SIG-M5 treated with dmso at 0.1 percent for 504 hours (cell line): Measurements from ENCODE around the gene CDC20.

Experiments
- DNase-seq: peaks from one replicate; lab custom pipeline; 2025; ENCODE audit not compliant: unreplicated experiment; lab: John Stamatoyannopoulos, UW

CDC20 gene

DNA sequence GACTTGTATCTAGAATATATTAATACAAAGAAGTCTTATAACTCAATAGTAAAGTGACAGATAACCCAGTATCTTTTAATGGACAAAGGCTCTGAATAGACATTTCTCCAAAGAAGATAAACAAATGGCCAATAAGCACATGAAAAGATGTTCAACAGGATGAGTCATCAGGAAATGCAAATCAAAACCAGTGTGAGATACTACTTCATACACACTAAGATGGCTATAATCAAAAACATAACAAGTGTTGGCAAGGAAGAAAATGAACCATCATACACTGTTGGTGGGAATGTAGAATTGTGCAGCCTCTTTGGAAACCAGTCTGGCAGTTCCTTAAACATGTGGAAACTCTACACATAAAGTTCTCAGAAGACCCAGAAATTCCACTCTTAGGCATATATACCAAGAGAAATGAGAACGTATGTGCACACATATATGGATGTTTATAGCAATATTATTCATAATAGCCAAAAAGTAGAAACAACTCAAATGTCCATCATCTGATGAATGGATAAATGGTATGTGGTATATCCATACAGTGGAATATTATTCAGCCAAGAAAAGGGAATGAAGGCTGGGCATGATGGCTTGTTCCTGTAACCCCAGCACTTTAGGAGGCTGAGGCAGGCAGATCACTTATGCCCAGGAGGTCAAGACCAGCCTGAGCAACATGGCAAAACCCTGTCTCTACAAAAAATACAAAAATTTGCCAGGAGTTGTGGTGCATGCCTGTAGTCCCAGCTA, 31.1 kb upstream of the CDC20 start:
- no peak for DNase-seq

DNA sequence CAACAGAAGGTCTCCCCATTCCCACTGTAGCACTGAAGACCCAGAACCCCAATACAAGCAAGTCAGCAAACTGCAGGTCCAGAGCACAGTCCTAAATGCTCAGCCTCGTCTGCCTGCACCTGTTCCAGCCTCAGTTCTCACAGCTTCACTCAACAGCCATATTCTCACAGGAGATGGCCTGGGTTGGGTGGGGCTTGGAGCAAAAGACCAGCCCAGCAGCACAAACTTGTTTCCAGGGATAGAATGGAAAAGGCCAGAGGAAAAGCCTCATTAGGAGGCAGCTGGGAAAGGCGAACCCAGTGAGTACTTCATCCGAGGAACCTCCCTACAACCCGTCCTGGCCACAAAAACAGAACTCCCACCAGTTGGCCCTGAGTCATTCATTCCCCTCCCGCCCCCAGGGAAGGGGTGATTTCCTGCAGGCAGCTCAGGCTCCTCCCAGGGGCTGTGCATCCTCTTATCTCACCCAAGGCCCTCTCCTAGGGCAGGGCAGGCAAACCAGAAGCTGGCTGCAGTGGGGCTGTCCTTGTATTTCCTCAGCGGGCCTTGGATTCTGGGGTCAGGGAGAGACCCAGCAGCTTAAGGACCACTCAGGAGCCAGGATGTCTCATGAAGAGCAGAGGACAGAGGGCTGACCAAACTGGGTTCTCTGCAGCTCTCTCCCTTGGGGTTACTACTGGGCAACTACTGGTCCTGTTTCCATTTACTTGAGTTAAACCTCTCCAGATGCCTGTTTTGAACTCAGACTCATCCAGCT, 28.6 kb upstream of the CDC20 start:
- DNase-seq, result peak; percentile 49

DNA sequence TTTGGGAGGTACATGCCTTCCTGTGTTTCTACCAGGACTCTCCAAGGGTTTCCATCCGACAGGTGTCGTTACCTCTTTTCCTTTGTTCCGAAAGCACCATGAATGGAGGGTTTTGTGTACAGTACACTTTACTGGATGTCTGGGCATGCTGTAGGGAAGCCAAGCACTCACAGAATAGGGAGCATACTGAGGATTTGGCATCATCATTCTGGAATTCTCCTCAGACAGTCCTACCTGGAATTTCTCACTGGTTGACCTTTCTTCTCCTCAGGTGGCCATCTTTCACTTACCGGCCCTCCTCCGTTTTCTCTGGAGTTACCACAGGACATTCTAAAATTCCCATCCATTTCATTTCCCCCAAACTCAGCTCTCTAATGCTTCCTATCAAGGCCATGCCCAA, 27.1 kb upstream of the CDC20 start:
- DNase-seq, result no peak

DNA sequence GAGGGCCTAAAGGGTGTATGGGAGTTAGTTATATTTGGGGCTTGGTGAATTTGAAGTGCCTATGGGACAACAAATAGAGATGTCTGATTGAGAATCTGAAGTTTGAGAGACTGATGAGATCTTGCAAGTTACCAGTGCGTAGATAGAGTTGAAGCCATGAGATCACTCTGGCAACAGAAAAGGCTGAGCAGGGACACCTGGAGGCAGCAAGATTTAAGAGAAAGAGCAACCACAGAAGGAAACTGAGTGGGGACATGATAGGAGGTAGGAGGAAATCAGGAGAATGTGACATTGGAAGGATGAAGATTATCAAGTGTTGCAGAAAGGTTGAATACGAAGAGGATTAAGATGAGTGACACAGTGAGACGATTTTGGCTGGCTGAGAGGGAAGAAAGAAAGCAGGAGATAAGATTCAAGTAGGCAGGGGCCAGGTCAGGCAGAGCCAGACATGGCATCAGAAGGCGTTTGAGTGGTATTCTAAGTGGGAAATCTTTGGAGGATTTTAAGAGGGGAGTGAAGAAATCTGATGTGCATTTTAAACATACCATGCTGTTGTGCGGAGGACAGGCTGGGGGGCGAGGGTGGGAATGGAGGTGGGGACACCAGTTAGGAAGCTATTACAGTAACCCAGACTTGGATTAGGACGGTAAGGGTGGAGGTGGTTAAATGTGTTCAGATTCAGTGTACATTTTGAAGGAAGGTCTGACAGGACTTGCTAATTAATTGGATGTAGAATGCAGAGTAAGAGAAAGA, 24.2 kb upstream of the CDC20 start:
- DNase-seq, result no peak

DNA sequence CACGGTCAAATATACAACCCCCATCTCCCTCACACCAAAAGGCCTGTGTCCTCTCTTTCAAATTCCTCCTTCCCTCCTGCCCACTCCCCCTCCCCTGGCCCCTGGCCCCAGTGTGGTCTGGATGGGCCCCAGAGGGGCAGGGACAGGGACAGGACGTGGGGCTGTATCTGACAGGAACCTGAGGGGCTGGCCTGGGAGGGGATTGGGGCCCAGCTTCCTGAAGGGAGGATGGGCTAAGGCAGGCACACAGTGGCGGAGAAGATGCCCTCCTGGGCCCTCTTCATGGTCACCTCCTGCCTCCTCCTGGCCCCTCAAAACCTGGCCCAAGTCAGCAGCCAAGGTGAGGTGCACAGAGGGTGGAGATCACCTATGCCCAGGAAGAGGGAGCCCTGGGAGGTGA, 21.2 kb upstream of the CDC20 start, which contains the start of gene MPL:
TSS of gene MPL (plus strand) at position 231 of the 400 bp plus-strand sequence. CDS start at position 262, 31 bp downstream.
- no peak for DNase-seq

DNA sequence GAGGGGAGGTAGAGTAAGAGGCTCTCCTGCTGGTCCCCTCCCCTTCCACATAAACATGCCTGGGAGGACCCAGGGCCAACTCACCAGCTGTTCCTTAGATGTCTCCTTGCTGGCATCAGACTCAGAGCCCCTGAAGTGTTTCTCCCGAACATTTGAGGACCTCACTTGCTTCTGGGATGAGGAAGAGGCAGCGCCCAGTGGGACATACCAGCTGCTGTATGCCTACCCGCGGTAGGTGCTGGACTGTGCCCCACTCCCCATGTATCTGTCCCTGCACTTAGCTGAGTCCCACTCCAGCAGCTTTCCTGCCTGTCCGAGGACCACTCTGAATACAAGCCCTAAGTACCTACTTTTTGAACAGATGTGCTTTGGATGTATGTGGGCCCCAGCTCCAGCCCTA, 20.8 kb upstream of the CDC20 start:
- no peak for DNase-seq

DNA sequence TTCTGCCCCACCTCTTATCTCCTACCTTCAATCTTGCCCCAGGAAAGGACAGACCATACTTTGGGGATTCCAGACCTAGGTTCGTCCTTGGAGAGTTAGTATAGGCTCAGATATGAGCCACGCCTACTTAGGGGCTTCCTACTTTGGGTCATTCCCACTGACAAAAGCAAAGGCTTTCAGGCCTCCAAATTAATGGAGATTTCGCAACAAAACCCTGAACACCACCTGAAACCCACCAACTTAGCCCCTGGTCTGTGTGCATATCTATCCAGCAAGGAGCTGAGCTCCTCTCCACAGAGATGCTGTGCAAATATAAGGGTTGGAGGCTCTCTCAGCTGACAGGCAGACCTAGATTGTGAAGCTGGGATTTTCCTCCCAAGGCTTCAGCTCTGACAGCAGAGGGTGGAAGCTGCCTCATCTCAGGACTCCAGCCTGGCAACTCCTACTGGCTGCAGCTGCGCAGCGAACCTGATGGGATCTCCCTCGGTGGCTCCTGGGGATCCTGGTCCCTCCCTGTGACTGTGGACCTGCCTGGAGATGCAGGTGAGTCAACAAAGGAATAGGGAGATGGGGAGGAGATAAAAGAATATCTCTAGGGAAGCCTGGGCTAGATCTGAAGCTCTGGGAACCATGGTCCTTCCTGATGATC, 19.1 kb upstream of the CDC20 start:
- DNase-seq, result no peak

DNA sequence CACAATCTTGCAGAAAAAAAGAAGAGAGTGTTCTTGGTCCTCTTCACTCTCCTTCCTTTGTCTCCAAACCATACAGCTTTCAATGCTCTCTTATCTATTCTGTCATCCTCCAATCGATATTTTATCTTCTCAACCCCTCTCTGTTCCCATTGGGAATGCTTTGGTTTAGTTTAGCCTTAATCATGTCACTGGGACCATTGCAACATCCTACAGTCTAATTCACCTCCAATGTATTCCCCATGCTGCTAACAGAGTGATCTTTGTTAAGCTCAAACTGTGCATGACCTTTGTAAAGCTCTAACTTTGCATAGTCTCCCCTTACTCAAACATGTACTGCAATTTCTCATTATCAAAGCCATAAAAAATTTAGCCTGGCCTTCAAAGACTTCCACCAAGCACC, 18.2 kb upstream of the CDC20 start:
- no peak for DNase-seq

DNA sequence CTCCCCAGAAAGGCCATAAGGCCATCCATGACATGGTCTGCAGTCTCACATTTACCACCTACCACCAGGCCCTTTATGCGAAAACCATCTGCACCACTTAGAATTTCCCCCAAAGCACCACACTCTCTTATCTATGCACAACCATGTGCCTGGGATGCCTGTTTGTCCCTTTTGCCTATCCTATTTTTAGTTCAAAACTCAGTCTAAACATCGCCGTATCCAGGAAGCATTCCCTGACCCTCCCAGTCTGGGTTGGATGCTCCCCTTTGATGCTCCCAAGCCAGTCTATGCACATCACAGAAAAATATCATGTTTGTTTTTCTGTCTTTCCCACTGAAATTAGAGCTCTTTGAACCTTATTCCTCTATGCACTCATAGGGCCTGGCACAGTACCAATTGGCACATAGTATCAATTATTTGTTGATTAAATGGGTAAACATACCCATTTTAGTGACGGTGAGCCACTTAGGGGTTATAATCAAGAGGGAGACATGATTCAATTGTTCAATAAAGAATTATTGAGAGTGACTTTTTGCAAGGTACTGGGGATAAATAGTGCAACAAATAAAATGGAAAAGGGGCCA, 14.4 kb upstream of the CDC20 start:
- DNase-seq, result no peak

DNA sequence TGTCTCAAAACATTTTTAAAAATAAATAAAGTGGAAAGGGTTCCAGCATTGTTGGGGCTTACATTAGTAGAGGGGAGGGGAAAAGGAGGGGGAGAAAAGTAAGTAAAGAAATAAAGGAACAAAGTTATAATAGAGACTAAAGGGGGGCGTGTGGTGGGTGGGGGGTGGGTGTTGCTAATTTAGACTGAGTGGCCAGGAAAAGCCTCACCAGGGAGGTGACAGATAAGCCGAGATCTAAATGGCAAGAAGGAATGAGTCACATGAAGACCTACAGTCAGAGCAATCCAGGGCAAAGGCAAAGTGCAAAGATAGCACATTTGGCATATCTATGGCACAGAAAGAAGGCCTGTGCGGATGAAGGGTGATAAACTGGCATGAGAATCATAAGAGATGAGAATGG, 13.7 kb upstream of the CDC20 start:
- no peak for DNase-seq

DNA sequence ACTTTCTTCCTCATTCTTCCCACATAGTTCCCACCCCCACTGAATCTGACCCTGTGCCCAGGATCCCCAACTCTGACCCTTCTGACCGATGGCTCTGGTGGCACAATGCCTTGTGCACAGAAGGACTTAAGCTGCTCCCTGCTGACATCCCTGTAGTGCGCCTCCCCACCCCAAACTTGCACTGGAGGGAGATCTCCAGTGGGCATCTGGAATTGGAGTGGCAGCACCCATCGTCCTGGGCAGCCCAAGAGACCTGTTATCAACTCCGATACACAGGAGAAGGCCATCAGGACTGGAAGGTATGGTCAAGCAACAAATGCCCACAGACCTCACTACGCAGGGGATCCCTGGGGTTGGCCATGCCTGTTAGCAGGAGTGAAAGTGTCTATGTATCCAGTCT, 12.1 kb upstream of the CDC20 start:
- no peak for DNase-seq

DNA sequence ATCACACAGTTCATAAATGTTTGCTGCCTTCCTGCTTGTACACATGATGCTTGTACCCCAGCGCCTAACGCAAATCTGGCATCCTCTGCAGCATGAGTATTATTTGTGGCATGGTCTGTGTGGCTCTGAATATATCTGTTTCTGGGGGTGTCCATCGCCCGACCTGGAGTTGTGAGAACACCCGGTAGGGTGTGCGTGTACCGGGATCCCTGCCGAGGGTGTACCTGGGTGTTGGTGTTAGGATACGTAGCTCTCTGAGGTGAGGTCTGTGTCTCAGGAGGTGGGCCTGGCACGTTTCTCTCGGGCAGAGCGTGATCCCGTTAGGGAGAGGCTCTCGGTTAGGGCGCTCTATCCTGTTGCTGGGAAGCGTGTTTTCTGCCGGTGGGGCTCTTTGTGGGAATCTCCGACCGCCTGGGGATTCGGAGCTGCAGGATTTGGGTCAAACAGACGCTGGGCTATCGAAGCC, 10.4 kb upstream of the CDC20 start:
- DNase-seq, result no peak

DNA sequence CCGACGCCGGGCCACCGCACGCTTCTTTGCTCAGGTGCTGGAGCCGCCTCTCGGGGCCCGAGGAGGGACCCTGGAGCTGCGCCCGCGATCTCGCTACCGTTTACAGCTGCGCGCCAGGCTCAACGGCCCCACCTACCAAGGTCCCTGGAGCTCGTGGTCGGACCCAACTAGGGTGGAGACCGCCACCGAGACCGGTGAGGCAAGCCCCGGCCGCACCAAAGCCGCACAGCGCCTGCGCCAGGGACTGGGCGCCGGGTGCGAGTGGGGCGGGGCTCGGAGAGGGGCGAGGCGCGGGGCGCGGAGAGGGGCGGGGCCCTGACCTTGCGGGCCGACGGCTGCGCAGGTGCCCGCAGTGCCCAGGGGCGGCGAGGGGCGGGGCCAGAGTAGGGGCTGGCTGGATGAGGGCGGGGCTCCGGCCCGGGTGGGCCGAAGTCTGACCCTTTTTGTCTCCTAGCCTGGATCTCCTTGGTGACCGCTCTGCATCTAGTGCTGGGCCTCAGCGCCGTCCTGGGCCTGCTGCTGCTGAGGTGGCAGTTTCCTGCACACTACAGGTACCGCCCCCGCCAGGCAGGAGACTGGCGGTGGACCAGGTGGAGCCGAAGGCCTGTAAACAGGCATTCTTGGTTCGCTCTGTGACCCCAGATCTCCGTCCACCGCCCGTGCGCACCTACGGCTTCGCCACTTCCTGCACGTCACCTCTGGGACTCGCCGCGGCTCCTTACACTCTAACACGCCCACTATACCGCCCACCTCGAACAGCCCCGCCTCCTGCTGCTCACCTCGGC, 9.8 kb upstream of the CDC20 start:
- DNase-seq, result no peak

DNA sequence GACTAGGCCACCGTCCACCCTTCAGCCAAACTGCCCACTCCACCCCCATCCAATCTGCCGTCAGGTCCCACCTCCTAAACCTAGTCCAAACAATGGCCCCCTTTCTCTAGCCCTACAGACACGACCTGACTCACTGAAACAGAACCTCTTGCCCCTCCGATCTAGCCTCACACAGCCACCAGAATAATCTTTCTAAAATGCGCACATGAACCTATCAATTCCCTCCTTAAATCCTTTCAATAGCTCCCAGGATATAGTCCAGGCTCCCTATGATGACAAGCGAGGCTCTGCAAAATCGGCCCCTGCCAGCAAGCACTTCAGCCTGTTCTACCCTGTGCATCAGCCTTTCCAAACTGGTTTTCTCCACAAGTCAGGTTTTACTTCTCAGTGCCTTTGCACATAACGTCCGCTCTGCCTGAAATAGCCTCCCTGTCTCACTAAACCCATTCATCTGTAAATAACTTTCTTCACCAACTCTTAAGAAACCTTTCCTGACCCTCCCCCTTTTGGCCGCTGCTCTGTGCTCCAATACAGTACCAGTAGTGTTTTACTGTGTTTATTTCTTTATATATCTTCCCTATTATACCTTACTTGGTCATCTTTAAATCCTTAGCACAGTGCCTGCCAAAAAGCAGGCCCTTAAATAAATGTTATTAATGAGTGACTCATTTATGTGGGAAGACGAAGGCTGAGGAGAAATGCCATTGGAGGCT, 9.0 kb upstream of the CDC20 start:
- DNase-seq, result no peak

DNA sequence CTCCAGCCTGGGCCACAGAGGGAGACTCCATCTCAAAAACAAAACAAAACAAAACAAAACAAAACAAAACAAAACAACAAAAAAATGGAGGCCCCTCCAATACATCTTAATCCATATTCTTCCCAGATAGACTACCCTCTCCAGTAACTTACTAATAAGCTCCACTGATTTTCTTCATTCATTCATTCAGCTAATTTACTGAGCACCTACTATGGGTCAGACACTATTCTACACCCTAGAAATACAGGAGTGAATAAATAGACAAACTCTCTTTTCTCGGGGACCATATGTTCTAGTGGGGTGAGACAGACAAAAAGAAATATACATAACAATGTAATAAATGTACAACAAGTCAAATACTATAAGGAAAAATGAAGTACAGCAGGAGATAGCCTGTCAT, 7.8 kb upstream of the CDC20 start:
- no peak for DNase-seq

DNA sequence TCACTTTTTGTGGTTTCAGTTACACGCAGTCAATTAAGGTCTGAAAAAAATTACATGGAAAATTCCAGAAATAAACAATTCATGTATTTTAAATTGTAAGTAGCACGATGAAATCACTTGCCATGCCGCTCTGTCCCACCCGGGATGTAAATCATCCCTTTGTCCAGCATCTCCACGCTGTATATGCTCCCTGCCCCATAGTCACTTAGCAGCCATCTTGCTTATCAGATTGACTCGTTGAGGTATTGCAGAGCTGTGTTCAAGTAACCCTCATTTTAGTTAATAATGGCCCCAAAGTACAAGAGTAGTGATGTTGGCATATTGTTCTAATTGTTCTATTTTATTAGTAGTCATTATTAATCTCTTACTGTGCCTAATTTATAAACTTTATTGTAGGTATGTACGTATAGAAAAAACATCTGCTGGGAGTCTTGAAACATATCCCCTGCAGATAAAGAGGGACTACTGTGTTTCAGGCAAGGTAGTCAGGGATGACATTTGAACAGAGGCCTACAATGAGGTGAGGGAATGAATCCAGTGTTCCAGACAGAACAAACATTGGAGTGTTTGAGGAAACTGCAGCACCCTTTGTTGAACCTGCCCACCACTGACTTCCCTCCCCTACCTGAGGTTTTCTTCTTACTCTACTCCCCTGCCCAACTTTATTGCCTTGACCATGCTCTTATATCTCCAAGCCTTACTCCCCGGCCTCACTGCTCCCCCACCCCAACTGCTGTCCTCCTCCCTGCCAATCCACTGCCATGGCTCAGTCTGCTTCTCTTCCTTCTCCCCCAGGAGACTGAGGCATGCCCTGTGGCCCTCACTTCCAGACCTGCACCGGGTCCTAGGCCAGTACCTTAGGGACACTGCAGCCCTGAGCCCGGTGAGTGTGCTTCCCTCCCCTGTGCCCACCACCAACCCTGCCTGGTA, 7.1 kb upstream of the CDC20 start:
- DNase-seq, result no peak

DNA sequence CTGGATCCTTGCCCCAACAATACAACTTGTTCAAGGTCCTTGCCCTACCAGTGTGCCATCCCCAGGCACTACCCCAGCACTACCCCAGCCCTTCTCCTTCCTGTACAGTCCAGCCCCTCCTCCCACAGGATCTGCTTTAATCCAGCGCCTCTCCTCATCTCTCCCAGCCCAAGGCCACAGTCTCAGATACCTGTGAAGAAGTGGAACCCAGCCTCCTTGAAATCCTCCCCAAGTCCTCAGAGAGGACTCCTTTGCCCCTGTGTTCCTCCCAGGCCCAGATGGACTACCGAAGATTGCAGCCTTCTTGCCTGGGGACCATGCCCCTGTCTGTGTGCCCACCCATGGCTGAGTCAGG, 6.5 kb upstream of the CDC20 start:
- DNase-seq, result no peak

DNA sequence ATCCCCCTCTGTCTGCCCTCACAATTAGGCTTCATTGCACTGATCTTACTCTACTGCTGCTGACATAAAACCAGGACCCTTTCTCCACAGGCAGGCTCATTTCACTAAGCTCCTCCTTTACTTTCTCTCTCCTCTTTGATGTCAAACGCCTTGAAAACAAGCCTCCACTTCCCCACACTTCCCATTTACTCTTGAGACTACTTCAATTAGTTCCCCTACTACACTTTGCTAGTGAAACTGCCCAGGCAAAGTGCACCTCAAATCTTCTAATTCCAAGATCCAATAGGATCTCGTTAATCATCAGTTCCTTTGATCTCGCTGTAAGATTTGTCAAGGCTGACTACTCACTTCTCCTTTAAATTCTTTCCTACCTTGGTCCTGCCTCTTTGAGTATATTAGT, 5.9 kb upstream of the CDC20 start:
- no peak for DNase-seq

DNA sequence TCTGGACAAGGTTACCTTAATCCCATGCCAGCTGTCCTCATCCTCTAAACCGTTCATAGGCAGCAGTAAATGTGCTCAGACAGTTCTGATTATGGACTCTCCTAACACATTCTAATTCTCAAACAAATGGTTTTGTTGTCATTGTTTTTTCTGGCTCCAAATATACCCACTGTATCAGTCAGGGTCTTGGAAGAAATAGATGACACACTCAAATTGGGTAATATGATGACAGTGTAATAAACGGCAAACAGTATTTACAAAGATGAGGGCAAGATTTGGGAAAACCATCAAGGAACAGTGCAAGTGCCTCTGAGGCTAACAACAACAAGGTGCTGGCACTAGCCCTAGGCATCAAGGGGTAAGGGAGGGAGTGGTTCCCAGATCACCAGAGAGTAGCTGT, 4.3 kb upstream of the CDC20 start:
- no peak for DNase-seq
